ENCODE measurements around the gene SULT1A3.
"Not testable (repeated sequence)": the region's sequence is repeated elsewhere in the genome, so short reads cannot be mapped to it uniquely, and the experiment has no call there.

- not testable (repeated sequence) for TF ChIP-seq CTCF, POLR2AphosphoS5, POLR2A, EP300 (IDR thresholded peaks at IDR 0.05)
These were observed 28.9 kb upstream of the SULT1A3 start for GRCh38 chr16:30170145-30170544.
